Stimulated activated CD4-positive, alpha-beta T cell treated with anti-CD3 and anti-CD28 coated beads, Interleukin-15, amount 100 ng/mL, for 48 hours (primary cell): ENCODE measurements around the gene ZBTB24.
A peak's percentile ranks its signal among the peaks of the same experiment; 100 is the strongest.

Experiments used
- DNase-seq, 2 donors: peaks; one replicate each; pipeline ENCODE4 v3.0.0-alpha.2; 2020; ENCODE audit warnings: low read depth in 2 of 2

Gene ZBTB24

DNA sequence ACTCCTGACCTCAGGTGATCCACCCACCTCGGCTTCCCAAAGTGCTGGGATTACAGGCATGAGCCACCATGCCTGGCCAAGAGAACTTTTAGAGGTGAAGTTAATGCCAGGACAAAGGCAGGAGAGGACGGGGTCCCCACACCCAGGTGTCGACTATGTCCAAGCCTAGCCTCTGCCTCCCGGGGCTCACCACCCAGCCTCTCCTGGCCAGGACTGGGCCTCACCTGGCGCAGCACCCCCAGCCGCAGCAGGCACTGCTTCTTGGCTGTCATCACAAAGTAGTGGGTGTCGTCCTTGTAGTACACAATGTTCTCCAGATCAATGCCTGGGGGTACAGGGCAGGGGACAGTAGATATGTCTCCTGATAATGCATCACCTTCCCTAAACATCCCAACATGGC, 31.6 kb downstream of the ZBTB24 start:
- DNase-seq: no peak

DNA sequence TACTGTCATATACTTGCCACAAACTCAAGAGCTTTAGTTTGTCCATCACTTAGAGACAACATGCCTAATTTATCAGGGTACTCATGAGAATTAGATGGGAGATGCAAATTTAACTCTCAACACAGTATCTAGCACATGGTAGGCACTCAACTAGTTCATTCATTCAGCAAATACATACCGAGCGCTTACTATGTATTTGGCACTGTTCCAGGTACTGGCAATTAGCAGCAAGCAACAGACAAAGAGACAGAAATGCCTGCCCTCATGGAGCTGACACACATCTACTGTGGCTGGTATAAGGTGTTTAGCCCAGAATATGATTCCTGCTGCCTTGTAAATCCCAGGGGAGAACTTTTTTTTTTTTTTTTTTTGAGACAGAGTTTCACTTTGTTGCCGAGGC, 32.2 kb downstream of the ZBTB24 start:
- no peak for DNase-seq

DNA sequence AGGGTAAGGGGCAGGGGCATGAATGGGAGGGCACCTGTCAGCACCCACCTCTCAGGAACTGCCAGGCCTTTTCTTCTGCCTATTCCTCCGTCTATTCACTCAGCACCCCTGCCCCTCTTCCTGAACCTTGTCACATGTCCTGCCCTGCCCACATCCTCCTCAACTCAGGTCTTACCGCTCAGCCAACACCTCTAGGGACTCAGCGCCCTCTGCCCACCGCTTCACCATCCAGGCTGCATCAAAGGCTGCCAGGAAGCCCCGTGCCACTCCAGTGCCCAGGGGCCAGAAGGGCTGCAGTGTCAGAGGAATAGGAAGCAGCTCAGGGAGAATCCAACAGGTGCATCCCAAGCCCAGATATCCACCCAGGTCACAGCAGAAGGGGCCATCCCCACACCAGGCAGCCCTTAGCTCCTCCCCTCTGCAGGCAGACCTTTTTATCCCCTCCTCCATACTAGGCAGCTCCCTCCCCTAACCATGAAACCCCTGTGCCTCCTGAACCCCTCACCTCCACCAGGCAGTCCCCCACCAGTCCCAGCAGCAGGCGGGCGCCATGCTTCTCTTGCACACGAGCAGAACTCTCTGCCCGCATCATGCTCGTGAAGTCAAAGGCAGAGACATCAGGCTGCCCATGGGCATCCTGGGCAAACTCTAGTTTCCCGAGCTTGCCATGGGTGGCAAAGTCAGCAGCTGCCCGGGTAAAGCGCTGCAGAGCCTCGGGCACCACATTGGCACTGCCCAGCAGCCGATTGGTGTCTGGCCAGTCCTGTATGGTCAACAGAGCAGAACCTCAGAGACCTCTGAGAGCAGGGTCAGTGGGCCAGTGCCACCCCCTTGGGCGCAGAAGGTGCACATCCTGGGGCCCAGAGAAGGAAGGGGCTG, 33.0 kb downstream of the ZBTB24 start:
- DNase-seq: no peak

DNA sequence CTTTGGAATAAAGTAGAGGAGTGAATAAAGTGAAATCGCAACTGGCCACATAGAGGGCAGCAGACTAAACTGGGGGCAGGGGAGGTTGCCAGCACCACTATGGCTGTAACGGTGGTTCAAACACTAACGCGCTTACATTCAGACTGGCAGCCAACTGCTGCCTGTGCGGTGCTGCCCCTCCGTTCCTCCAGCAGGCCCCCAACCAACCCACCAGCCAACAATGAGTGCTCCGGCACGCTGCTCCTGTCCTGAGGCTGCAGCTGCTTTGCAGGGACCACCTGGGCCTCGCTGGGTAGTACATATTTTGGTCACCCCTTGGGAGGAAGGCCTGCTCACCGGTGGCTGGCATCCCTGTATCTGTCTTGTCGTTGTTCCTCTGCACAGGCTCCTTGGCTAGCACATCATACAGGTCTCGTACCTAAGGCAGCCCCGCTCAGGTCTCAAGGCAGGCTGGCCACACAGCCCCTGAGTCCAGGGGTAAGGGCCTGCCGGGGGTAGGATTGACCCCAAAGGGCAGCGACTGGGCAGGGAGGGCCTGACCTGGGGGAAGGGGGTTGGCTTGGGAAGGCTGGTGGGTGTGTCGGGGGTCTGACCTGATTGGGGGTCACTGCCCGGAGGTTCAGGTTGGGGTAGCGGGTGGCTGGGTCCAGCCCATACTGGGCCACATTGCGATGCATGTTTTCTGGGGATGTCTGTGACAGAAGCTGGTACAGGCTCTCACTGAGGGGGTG, 33.8 kb downstream of the ZBTB24 start:
- DNase-seq: no peak

DNA sequence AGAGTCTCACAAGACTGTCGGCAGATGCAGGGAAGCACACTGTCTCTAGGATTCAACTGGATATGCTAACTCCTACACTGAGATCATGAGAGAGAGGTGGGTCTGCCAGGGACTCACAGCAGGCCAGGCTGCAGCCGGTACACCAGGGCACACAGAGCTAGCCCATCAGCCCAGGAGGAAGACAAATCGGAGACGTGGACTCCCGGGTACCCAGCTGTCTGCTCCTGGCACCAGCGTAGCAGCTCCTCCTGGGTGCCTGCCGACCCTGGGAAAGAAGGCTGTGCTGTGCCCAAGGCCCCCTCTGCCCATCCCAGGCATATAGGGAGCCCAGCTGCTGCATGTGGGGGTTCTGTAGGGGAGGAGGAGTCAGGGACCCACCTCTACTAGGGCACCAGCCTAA, 34.4 kb downstream of the ZBTB24 start:
- DNase-seq: no peak

DNA sequence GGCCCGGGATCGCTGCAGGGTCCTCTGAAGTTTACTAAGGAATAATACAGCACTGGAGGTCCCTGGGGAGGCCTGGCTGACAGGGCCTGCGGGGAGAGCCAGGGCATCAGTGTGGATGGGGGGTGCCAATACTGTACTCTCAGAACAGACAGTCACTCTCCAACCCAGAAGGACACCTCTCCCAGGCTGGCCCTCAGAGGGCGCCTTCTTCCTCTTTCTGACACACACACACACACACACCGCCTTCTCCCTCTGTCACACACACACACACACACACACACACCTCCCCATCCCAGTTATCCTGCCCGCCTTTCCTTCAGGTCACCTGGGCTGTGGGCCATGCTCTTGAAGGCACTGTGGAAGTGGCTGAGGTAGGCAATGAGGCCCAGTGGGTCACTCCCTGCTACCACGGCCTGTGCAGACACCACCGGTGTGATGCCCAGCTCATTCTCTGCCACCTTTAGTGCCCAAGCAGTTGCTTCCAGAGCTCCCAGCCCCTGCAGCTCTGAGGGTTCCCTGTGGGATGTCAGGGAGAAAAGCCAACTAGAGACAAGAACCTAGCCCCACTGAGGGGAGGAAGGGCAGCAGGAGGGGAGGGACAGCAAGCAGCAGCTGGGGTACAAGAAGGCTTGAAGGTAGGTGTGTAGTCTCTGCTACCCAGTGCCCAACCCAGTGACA, 35.0 kb downstream of the ZBTB24 start:
- DNase-seq: no peak

DNA sequence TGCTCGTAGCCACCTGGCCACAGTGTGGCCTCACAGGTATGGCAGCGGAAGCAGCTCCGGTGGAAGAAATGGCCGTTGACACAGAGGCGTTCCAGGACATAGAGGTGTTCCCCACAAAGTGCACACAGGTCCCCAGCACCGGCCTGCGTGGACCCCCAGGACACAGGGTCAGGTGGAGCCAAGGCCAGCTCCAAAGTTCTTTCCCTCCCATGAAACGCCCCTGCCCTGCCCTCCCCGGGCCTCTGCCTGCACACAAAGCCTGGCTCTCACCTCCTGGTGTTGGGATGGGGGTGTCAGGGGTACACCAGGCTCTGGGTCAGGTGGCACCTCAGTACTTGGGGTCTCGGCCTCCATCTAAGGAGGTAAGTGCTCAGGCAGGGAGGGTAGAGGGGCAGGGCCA, 35.9 kb downstream of the ZBTB24 start:
- DNase-seq: no peak

DNA sequence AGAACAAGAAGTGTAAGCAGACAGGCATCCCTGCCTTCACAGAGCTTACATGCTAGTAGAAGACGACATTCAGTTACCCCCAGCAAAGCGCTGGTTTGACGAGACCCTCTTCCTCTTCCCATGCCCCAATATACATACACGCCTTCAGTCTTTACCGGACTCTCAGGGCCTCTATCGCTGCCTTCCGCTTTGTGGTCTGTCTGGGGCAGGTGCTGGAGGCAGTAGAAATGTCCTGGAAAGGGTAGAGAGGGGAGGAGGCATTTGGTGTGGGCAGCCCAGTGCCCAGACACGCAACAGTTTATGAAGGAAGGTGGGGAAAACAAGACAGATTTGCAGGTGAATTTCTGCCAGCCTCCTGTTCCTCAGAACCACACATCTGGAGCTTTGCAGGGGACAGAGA, 36.5 kb downstream of the ZBTB24 start:
- no peak for DNase-seq

DNA sequence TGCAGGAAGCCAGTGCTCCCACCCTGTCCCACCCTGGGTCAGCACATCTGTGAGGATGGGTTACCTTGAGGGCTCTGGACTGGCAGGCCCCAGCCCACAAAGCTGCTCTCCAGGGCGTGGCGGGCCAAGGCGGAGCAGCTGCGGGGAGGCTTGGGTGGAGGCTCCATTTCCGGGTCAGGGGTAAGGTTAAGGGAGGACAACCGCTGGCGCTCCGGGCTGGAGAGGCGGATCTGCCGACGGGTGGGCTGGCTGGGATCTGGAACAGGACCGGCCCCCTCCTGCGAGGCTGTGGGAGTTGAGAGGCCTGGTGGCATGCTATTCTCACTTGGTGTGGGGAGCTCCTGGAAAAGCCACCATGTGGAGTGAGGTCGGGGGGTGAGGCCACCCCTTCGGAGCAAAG, 36.9 kb downstream of the ZBTB24 start:
- no peak for DNase-seq

DNA sequence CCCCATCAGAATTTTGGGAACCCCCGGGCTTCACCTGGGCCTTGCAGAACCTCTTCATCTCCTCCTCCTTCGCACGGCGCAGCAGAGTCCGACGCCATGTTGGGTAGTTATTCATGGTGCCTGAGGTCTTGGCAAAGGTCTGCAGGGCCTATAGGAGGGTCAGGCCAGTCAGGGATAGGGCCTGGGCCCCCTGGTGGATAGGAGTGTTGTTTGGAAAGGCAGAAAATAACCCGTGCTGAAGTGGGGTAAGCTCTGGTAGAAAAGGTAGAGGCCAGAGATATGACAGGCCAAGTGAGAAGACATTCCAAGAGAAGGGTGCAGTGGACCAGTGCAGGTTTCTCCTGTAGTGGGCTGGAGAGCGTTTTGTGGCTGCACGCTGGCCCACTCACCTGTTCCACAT, 37.6 kb downstream of the ZBTB24 start:
- DNase-seq: no peak

DNA sequence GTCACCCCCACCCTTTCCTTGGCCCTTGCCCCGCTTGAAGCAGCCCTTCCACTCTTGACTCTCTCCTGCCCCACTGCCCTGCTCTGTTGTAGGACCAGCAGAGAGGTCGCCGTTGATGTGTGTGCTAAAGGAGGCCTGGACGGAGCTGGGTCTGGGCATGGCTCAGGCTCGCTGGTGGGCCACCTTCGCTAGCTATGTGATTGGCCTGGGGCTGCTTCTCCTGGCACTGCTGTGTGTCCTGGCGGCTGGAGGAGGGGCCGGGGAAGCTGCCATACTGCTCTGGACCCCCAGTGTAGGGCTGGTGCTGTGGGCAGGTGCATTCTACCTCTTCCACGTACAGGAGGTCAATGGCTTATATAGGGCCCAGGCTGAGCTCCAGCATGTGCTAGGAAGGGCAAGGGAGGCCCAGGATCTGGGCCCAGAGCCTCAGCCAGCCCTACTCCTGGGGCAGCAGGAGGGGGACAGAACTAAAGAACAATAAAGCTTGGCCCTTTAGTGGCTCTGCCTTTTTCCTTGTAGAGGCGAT, 39.5 kb downstream of the ZBTB24 start:
- no peak for DNase-seq

DNA sequence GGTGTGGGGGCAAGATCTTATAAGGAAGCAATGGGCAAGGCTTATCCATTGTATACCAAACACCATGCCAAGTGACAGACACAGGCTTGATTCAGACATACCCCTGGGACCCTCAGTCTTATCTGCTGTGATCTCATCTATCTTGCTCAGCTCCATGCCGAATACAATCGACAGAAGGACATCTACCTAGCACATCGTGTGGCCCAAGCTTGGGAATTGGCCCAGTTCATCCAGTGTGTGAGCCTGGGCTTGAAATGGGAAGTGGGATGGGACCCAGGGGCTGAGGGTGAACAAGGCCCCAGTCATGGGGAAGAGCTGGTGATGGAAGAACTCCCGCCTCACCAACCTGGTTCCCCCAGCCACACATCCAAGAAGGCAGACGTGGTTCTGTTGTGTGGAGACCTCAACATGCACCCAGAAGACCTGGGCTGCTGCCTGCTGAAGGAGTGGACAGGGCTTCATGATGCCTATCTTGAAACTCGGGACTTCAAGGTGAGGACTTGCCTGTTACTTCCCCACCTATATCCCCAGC, 40.6 kb downstream of the ZBTB24 start:
- no peak for DNase-seq

DNA sequence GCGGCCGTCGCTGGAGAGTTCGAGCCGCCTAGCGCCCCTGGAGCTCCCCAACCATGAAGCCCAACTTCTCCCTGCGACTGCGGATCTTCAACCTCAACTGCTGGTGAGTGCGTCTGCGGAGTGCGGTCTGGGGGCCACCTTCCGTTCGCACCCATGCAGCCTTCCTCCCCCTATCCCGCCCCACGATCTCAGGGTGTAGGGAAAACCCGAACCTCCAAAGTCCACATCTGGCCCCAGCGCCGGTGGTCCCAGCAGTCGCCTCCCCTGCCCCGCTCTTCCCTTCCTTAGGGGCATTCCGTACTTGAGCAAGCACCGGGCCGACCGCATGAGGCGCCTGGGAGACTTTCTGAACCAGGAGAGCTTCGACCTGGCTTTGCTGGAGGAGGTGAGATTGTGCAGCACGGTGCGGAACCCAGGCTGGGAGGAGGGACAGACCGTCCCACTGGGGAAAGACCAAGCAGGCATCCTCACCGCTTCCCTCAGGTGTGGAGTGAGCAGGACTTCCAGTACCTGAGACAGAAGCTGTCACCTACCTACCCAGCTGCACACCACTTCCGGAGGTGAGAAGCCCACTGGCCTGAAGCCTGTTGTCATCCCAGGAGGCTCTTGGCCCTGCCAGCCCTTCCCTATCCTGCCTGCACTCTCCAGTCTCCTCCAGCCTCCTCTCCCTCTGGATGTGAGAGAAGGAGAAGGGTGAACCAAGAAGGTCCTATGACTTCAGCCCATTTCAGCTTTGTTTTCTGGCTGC, 41.8 kb downstream of the ZBTB24 start:
- peak in 1 of 2 donors; percentile 23 for DNase-seq

DNA sequence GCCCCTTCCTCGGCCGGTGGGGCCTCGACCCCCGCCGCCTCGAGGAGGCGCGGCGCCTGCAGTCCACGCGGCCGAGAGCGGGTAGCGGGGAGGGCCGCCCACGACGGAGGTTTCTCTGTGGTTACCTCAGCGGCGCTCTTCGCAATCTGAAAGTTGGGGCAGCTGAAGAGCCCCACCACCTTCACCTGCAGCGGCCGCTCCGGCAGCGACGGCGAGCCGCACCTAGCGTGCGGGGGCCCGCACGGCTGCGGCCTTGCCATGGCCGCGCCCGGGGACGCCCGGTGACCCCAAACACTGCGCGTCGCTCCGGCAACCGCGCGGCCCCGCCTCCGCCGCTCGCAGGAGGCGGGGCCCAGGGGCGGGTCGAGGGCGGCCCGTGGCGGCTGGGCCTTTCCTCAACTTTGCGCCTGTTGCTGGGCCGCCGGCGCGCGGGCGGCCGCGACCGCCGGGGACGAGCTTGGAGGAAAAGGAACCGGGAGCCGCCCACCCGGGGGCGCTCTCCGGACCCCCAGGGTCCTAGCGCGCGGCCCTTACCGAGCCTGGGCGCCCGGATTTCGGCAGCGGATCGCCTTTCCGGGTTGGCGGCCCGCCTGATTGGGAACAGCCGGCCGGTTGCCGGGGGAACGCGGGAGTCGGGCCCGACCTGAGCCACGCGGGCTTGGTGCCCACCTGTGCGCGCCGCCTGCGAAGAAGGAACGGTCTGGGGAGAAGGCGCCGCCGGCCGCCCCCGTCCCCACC, 42.5 kb downstream of the ZBTB24 start, which contains the start of the genes PPIL6 and SMPD2:
Gene PPIL6 (minus strand): TSS at position 298 of the 738 bp plus-strand sequence. CDS start 38 bp downstream, at position 260.
Gene SMPD2 (plus strand): TSS at position 394 of the 738 bp plus-strand sequence. CDS start 398 bp downstream, outside the sequence.
- peak; percentile 45 to 62 for DNase-seq

DNA sequence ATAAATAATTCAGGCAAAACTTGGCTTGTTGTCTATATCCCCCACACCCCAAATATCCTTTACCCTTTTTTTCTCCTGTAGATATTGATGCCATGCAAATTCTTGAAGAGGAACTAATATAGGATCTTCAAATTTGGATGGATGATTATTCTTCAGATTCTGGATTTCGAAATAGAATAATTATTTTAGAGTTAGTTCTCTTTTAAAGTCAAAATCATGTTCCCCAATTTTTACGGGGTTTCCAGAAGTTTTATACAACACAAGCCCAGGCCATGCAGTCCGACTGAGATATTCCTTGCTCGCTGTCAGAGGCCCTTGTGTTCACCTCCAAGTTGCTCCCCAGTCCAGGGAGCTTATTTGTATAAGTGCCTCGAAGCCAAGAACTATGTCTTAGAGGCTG, 47.0 kb downstream of the ZBTB24 start:
- no peak for DNase-seq

DNA sequence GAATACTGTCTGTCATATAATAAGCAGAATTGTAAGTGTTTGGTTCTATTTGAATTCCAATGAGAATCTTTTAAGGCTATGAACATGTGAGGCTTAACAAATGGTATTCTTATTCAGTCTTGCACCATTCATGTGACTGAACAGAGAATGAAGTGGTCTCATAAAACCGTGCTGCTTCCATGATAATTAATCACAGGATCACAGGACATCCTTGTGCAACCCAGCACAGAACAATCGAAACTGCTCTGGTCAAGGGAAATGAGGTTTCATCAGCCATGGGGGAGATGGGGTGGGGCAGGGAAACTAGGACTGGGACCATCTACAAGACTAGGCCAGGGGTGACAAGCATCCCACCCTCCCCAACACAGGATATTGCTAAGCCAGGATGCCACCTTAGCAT, 48.6 kb downstream of the ZBTB24 start:
- DNase-seq: no peak

DNA sequence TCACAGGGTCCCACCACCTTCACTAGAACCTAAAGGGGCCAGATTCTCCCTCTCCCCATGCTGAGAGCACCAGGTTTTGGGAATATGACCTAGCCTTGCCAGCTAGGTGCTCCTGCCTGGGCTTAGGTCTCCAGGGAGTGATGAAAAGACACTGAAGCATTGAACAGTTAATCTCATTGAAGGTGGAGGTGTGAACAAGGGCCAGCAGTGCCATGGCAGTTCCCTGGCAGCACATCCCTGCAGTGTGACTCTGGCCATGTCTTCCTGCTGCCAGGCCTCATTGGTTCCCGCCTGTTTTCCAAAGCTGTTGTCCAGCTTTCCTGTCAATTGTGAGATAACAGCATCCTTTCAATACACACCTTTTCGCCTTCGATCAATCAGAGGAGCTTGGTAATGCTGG, 53.5 kb downstream of the ZBTB24 start:
- no peak for DNase-seq

DNA sequence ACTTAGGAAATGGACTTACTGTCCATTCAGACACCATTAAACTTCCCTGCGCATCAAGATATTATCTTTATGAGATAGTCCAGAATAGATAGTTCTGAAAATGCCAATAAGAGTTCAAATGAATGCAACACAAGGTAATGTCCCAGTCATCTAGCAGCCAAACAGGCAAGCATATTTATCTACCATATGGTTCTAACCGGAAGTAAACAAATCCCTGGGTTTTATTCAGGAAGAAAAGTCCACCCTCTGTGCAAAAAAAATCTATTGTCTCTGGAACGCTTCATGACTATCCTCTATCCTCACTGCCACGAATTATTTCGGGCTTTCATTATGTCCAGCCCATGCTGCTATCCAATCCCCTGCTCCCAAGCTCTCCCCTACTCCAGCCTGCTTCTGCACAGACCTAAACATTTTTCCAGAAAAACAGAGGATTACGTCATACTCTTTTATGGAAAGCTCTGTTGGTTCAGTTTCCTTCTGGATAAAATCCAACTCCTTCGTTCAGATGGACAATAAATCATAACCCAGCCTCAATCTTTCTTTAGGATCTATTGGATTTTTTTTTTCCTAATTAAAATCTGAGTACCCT, 54.0 kb downstream of the ZBTB24 start:
- DNase-seq: no peak

DNA sequence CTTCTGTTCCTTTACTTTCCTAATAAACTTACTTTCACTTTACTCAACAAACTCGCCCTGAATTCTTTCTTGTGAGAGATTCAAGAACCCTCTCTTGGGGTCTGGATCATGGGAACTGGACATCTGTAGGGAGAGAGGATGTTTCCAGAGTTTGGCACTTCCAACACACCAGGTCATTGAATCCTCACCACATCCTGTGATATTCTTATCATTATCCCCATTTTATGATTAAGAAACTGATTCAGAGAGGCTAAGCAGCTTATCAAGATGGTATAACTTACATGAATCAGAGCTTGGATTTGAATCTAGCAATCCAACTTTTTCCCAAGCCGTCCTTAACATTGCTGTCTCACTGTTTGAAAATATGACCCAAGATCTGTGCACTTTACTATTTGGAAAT, 58.1 kb downstream of the ZBTB24 start:
- DNase-seq: no peak

DNA sequence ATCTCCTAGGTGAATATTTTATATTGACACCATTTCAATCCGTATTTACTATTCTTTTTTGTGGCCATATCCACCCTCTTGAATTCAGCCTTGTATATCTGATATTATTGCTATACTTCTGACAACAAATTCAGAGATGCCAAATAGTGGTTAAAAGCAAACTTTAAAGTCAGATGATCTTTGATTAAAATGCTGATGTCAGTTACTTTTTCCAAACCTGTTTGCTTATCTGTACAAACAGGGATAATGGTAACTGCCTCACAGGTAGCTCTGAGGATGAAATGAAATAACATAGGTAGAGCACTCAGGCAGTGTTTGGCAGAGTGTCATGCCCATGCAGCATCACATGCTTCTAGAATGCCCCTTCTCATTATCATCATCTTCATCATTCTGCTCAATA, 61.8 kb downstream of the ZBTB24 start:
- DNase-seq: no peak
